Endothelial cell of umbilical vein (primary cell): ENCODE results near the gene FABP6. TPM values are rescaled to one million over a fixed set of nuclear protein-coding genes. Genes with fewer than 3 reads are reported as not detected.

Experiments
- BruUV-seq: library from RNA; stranded (reverse); fragments of 400-500 nt; replicated peaks from 2 replicates; lab custom pipeline; 2021; lab: Mats Ljungman, UMichigan
- CTCF ChIA-PET: fragments of 300-600, 350-600 bp; sonication (Branson Sonifier 250); formaldehyde crosslinking; loops from one replicate; lab custom pipeline; 2021; ENCODE audit warnings: antibody characterized with exemption, inconsistent platforms; lab: Charles Lee
- POLR2A ChIA-PET: fragments of 300-600, 350-600 bp; sonication (Branson Sonifier 250); formaldehyde crosslinking; loops from one replicate; lab custom pipeline; 2021; ENCODE audit warnings: antibody characterized with exemption, inconsistent platforms; lab: Charles Lee
- DNase-seq: peaks from one replicate; pipeline ENCODE4 v3.0.0-alpha.2; 2011; ENCODE audit warnings: low read depth, low spot score
- FAIRE-seq: peaks from 2 replicates; lab custom pipeline; 2011; peaks lifted over from hg19 to GRCh38; lab: Jason Lieb, UNC
- H2AFZ ChIP-seq: 2 replicates; pipeline ENCODE4 v1.6.0; 2012; ENCODE audit warnings: low read depth, low read length, control low read depth, inconsistent platforms
- H3K27ac ChIP-seq: 2 replicates; pipeline ENCODE4 v1.5.1; 2011; ENCODE audit warnings: low read depth, mild to moderate bottlenecking, control low read depth, low read length, moderate library complexity; ENCODE audit not compliant: insufficient read depth
- H3K27me3 ChIP-seq, 2 experiments: 2 replicates each; pipeline versions ENCODE4 v1.6.0 to v1.6.1; 2011; ENCODE audit warnings: low read length in 2 of 2, mixed read lengths in 1 of 2; ENCODE audit not compliant: control insufficient read depth in 2 of 2, insufficient read depth in 2 of 2
- H3K36me3 ChIP-seq, 2 experiments: 2 replicates in 1 of 2; 3 replicates in 1 of 2; pipeline ENCODE4 v1.5.1; 2011; ENCODE audit warnings: low read length in 2 of 2, mild to moderate bottlenecking in 1 of 2, moderate library complexity in 1 of 2; ENCODE audit not compliant: control insufficient read depth in 2 of 2, insufficient read depth in 2 of 2; ENCODE audit errors: extremely low read depth in 1 of 2
- H3K4me1 ChIP-seq: 3 replicates; pipeline ENCODE4 v1.5.1; 2011; ENCODE audit warnings: mild to moderate bottlenecking, low read length; ENCODE audit not compliant: control insufficient read depth, insufficient read depth; ENCODE audit errors: extremely low read depth
- H3K4me2 ChIP-seq: 2 replicates; pipeline ENCODE4 v1.6.1; 2011; ENCODE audit warnings: low read length, control low read depth, mixed read lengths; ENCODE audit not compliant: insufficient read depth
- H3K4me3 ChIP-seq, 3 experiments: fragments of 200-600 bp in 1 of 3; sonication (generic), shearing (Covaris generic) in 1 of 3; replicated peaks in 1 of 3; 2 replicates each; pipeline ENCODE4 v1.5.1; 2011 to 2016; ENCODE audit warnings: control low read depth in 3 of 3, low read length in 3 of 3, mild to moderate bottlenecking in 2 of 3, inconsistent platforms in 1 of 3, low read depth in 1 of 3, moderate library complexity in 1 of 3; ENCODE audit not compliant: insufficient read depth in 1 of 3
- H3K79me2 ChIP-seq: 2 replicates; pipeline ENCODE4 v1.6.0; 2012; ENCODE audit warnings: low read length, inconsistent platforms; ENCODE audit not compliant: control insufficient read depth, insufficient read depth
- H3K9ac ChIP-seq: replicated peaks from 2 replicates; pipeline ENCODE3; 2011; ENCODE audit warnings: low read length, control low read depth; ENCODE audit not compliant: insufficient read depth; ENCODE audit errors: extremely low read depth
- H3K9me1 ChIP-seq: replicated peaks from 3 replicates; pipeline ENCODE4 v1.6.0; 2011; ENCODE audit warnings: mild to moderate bottlenecking, low read length; ENCODE audit not compliant: control insufficient read depth, insufficient read depth; ENCODE audit errors: extremely low read depth
- H3K9me3 ChIP-seq: replicated peaks from 2 replicates; pipeline ENCODE4 v1.5.1; 2012; ENCODE audit warnings: low read length, inconsistent platforms; ENCODE audit not compliant: control insufficient read depth, insufficient read depth
- H4K20me1 ChIP-seq: replicated peaks from 2 replicates; pipeline ENCODE3; 2011; ENCODE audit warnings: mild to moderate bottlenecking, low read length; ENCODE audit not compliant: control insufficient read depth, insufficient read depth; ENCODE audit errors: extremely low read depth
- EZH2 ChIP-seq: IDR thresholded peaks from 2 replicates; pipeline ENCODE4 v1.6.1; 2012; ENCODE audit warnings: borderline replicate concordance, low read depth, mild to moderate bottlenecking, moderate library complexity, low read length, inconsistent platforms; ENCODE audit not compliant: severe bottlenecking
- FOS ChIP-seq: IDR thresholded peaks from 2 replicates; pipeline ENCODE4 v1.6.1; 2011; ENCODE audit warnings: mild to moderate bottlenecking, low read length, moderate library complexity, borderline replicate concordance; ENCODE audit not compliant: insufficient read depth
- GATA2 ChIP-seq: IDR thresholded peaks from 2 replicates; pipeline ENCODE4 v1.7.0; 2011; ENCODE audit warnings: low read depth, mild to moderate bottlenecking, moderate library complexity, mixed read lengths, low read length; ENCODE audit not compliant: insufficient read length, insufficient read depth
- JUN ChIP-seq: IDR thresholded peaks from 2 replicates; pipeline ENCODE4 v1.6.1; 2011; ENCODE audit warnings: borderline replicate concordance, low read depth; ENCODE audit not compliant: insufficient read length, insufficient read depth
- MYC ChIP-seq: IDR thresholded peaks from one replicate; pipeline ENCODE4 v1.6.1; 2011; ENCODE audit warnings: mild to moderate bottlenecking, low read depth, low read length
- POLR2A ChIP-seq: IDR thresholded peaks from 2 replicates; pipeline ENCODE4 v1.6.1; 2012; ENCODE audit warnings: low read depth, mild to moderate bottlenecking, control low read depth, low read length
- POLR2AphosphoS5 ChIP-seq: IDR thresholded peaks from 2 replicates; pipeline ENCODE4 v1.6.1; 2012; ENCODE audit warnings: low read depth, mild to moderate bottlenecking, control low read depth, low read length, moderate library complexity; ENCODE audit not compliant: insufficient read depth
- dilution Hi-C: fragments of 300-500 bp; cut with MboI; formaldehyde crosslinking; loops from one replicate; pipeline ENCODE4 v1.15.0; 2019; ENCODE audit warnings: low sequenced_read_pairs; ENCODE audit not compliant: extremely low pct_ligation_motif_present
- intact Hi-C: fragments of 100-400 bp; cut with micrococcal nuclease; formaldehyde crosslinking; loops from one replicate; pipeline ENCODE4 v1.10.0; 2022
- polyA plus RNA-seq, 4 experiments: library from polyadenylated mRNA; depleted of rRNA in 3 of 4; stranded (reverse) in 3 of 4; unstranded in 1 of 4; fragments of >200 nt; gene quantifications; 2 replicates each; pipeline versions ENCODE4 v1.2.1 to v1.2.3, GENCODE V29; 2011 to 2012; ENCODE audit warnings: missing spikeins in 1 of 4
- total RNA-seq: library from RNA; stranded (reverse); gene quantifications from 2 replicates; pipeline ENCODE4 v1.2.3, GENCODE V29; 2021
- TF ChIP-seq, protein P1 (sequence below), 2 donors: IDR thresholded peaks; 1 replicate in 1 of 2; 2 replicates in 1 of 2; pipeline ENCODE4 v1.5.1; 2011; ENCODE audit warnings: low read length in 2 of 2, mild to moderate bottlenecking in 2 of 2, moderate library complexity in 2 of 2, control low read depth in 1 of 2, inconsistent platforms in 1 of 2, low read depth in 1 of 2; ENCODE audit not compliant: insufficient read depth in 1 of 2; ENCODE audit errors: extremely low read depth in 1 of 2
- TF ChIP-seq, protein P2 (sequence below): IDR thresholded peaks from 2 replicates; pipeline ENCODE4 v1.6.1; 2011; ENCODE audit not compliant: insufficient read depth, insufficient read length

FABP6 gene
- total and polyA plus RNA-seq, 2 donors (not counting 3 experiments of a cell fraction or from before 2014, with no cell fraction given), result not detected

DNA sequence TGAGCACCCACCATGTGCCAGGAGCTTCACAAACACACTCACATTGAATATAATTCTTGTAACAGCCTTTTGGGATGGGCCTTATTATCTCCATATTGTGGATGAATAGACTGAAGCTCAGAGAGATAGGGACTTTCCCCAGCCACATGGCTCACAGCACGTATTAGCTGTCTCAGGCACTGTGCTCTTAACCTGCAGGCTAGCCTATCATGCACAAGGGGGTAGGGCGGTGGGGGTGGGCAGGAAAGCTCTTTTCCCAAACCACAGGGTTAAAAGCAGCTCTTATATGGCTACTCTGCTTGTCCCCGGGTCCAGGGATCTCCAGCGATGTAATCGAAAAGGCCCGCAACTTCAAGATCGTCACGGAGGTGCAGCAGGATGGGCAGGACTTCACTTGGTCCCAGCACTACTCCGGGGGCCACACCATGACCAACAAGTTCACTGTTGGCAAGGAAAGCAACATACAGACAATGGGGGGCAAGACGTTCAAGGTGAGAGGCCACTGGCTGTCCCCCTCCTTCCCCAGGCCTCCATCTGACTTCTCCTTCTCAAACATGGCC is 2.6 kb downstream of the FABP6 start:
- CTCF ChIA-PET, result interaction anchor here (0.7 to 1.2 kb wide), 5 partner anchors 9 to 210 kb away, joined by 3 read pairs; no protein-coding TSS in a partner anchor

More for the DNA sequence above, 2.6 kb downstream of the FABP6 start:
- Histone ChIP-seq H3K9me3 (no peaks in the 10 kb centered on the region), H3K4me1 (no peaks in the 10 kb centered on the region), H4K20me1 (no peaks in the 10 kb centered on the region), H3K4me2 (no peak overlapping the region), H3K79me2 (no peaks in the 10 kb centered on the region), H3K4me3 (no peak overlapping the region), H3K9ac (no peak overlapping the region), H3K27ac (no peak overlapping the region), H3K27me3 (no peaks in the 10 kb centered on the region), H3K36me3 (no peaks in the 10 kb centered on the region), H2AFZ (no peak overlapping the region), H3K9me1 (no peaks in the 10 kb centered on the region)
- BruUV-seq, result no TSS peak
- POLR2A ChIA-PET, result no interaction called here
- dilution Hi-C loops, result no loop called here
- no peak for FAIRE-seq
- intact Hi-C loops, result no loop called here
- TF ChIP-seq JUN, result no peak
- no peak for TF ChIP-seq FOS
- TF ChIP-seq, protein P1, sequence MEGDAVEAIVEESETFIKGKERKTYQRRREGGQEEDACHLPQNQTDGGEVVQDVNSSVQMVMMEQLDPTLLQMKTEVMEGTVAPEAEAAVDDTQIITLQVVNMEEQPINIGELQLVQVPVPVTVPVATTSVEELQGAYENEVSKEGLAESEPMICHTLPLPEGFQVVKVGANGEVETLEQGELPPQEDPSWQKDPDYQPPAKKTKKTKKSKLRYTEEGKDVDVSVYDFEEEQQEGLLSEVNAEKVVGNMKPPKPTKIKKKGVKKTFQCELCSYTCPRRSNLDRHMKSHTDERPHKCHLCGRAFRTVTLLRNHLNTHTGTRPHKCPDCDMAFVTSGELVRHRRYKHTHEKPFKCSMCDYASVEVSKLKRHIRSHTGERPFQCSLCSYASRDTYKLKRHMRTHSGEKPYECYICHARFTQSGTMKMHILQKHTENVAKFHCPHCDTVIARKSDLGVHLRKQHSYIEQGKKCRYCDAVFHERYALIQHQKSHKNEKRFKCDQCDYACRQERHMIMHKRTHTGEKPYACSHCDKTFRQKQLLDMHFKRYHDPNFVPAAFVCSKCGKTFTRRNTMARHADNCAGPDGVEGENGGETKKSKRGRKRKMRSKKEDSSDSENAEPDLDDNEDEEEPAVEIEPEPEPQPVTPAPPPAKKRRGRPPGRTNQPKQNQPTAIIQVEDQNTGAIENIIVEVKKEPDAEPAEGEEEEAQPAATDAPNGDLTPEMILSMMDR (IDR thresholded peaks at IDR 0.05; ENCODE audit: extremely low read depth in 1 of 2, insufficient read depth in 1 of 2, low read depth in 1 of 2, low read length in 2 of 2), result no peak
- TF ChIP-seq EZH2, result no peak
- TF ChIP-seq MYC, result no peak
- no peak for TF ChIP-seq GATA2
- TF ChIP-seq POLR2A, result no peak
- no peak for TF ChIP-seq POLR2AphosphoS5
- TF ChIP-seq, protein P2, sequence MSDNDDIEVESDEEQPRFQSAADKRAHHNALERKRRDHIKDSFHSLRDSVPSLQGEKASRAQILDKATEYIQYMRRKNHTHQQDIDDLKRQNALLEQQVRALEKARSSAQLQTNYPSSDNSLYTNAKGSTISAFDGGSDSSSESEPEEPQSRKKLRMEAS, result no peak
- no peak for DNase-seq
